VCaP (cell line): Measurements from ENCODE around the gene PAK4.
"Not testable (repeated sequence)": the region's sequence is repeated elsewhere in the genome, so short reads cannot be mapped to it uniquely, and the experiment has no call there.

ENCODE experiments used
- H3K27ac ChIP-seq: fragments of 450-650 bp; 2 replicates; pipeline ENCODE4 v1.5.1; 2017
- CTCF ChIP-seq: fragments of 450-650 bp; conservative IDR thresholded peaks from 2 replicates; pipeline ENCODE4 v1.5.1; 2017; ENCODE audit warnings: mild to moderate bottlenecking, moderate library complexity

PAK4 gene

GRCh38 chr19:39106194-39106593 is 19.4 kb upstream of the PAK4 start:
- no peak overlapping the region for H3K27ac ChIP-seq
- no peak for TF ChIP-seq CTCF

GRCh38 chr19:39109641-39110040 is 15.9 kb upstream of the PAK4 start:
- TF ChIP-seq CTCF = no peak
- no peak overlapping the region for H3K27ac ChIP-seq

GRCh38 chr19:39110263-39110967 is 15.2 kb upstream of the PAK4 start:
- TF ChIP-seq CTCF = peak; percentile 95
- H3K27ac ChIP-seq = no peak overlapping the region

GRCh38 chr19:39111593-39112199 is 13.9 kb upstream of the PAK4 start:
- H3K27ac ChIP-seq = peak overlapping the region; percentile 5; the same call in 1 of the 2 replicates
- no peak for TF ChIP-seq CTCF

- no peak for TF ChIP-seq CTCF
- H3K27ac ChIP-seq = peak overlapping the region; percentile 5; the same call in 1 of the 2 replicates
Observed at GRCh38 chr19:39112338-39112890, 13.2 kb upstream of the PAK4 start.

GRCh38 chr19:39113199-39113598 is 12.4 kb upstream of the PAK4 start:
- no peak for TF ChIP-seq CTCF
- H3K27ac ChIP-seq = no peak overlapping the region

- H3K27ac ChIP-seq = no peak overlapping the region
- no peak for TF ChIP-seq CTCF
Observed at GRCh38 chr19:39115105-39115847, 10.3 kb upstream of the PAK4 start.

GRCh38 chr19:39117023-39117422 is 8.6 kb upstream of the PAK4 start:
- not testable (repeated sequence) for H3K27ac ChIP-seq
